HG02763 (cell line): ENCODE results near the gene NRG2.
A peak's percentile ranks its signal among the peaks of the same experiment; 100 is the strongest.

Experiments used
- ATAC-seq: cut with Tn5 transposase; IDR thresholded peaks from one replicate; pipeline ENCODE4 v1.9.1; 2021; ENCODE audit warnings: mild to moderate bottlenecking, moderate library complexity; ENCODE audit not compliant: unreplicated experiment

NRG2 gene

GRCh38 chr5:140013536-140013935, 29.6 kb downstream of the NRG2 start:
- ATAC-seq, result no peak

GRCh38 chr5:140012443-140012842, 30.7 kb downstream of the NRG2 start:
- ATAC-seq, result no peak

GRCh38 chr5:140011297-140011802, 31.7 kb downstream of the NRG2 start:
- peak; percentile 85 for ATAC-seq

GRCh38 chr5:140010798-140011197, 32.3 kb downstream of the NRG2 start:
- no peak for ATAC-seq

- ATAC-seq, result no peak
Observed at GRCh38 chr5:140007311-140007710, 35.8 kb downstream of the NRG2 start.

GRCh38 chr5:140005145-140005591, 37.9 kb downstream of the NRG2 start:
- peak; percentile 87 for ATAC-seq

- ATAC-seq, result no peak
Observed at GRCh38 chr5:140004174-140004573, 38.9 kb downstream of the NRG2 start.

GRCh38 chr5:140003519-140003918, 39.6 kb downstream of the NRG2 start:
- ATAC-seq, result no peak

- no peak for ATAC-seq
Observed at GRCh38 chr5:140000332-140000731, 42.8 kb downstream of the NRG2 start.

GRCh38 chr5:139998837-139999236, 44.3 kb downstream of the NRG2 start:
- ATAC-seq, result no peak

- no peak for ATAC-seq
Observed at GRCh38 chr5:139997276-139997675, 45.8 kb downstream of the NRG2 start.

- ATAC-seq, result no peak
Observed at GRCh38 chr5:139995929-139996328, 47.2 kb downstream of the NRG2 start.

GRCh38 chr5:139994234-139994633, 48.9 kb downstream of the NRG2 start:
- no peak for ATAC-seq

- no peak for ATAC-seq
Observed at GRCh38 chr5:139985733-139986132, 57.4 kb downstream of the NRG2 start.

GRCh38 chr5:139985290-139985689, 57.8 kb downstream of the NRG2 start:
- no peak for ATAC-seq

- ATAC-seq, result no peak
Observed at GRCh38 chr5:139984816-139985215, 58.3 kb downstream of the NRG2 start.

GRCh38 chr5:139982975-139983240, 60.2 kb downstream of the NRG2 start:
- ATAC-seq, result no peak

- ATAC-seq, result no peak
Observed at GRCh38 chr5:139982157-139982974, 60.7 kb downstream of the NRG2 start.

GRCh38 chr5:139980765-139981164, 62.3 kb downstream of the NRG2 start:
- no peak for ATAC-seq

GRCh38 chr5:139979943-139980342, 63.2 kb downstream of the NRG2 start:
- ATAC-seq, result no peak

GRCh38 chr5:139979518-139979917, 63.6 kb downstream of the NRG2 start:
- no peak for ATAC-seq

- ATAC-seq, result no peak
Observed at GRCh38 chr5:139976703-139977102, 66.4 kb downstream of the NRG2 start.

GRCh38 chr5:139975942-139976341, 67.2 kb downstream of the NRG2 start:
- ATAC-seq, result no peak
